Right hindlimb (tissue), 1 donor: ENCODE data around the gene TP63.

ENCODE experiments used
- DNase-seq: peaks from one replicate; pipeline ENCODE4 v3.0.0-alpha.2; 2018

Gene TP63

GRCh38 chr3:189786479-189787064, 155.4 kb downstream of the TP63 start:
- no peak for DNase-seq

GRCh38 chr3:189787191-189787590, 156.0 kb downstream of the TP63 start:
- DNase-seq = no peak

GRCh38 chr3:189787632-189788031, 156.4 kb downstream of the TP63 start:
- no peak for DNase-seq

GRCh38 chr3:189789432-189789831, 158.2 kb downstream of the TP63 start:
- no peak for DNase-seq

GRCh38 chr3:189790658-189791057, 159.5 kb downstream of the TP63 start:
- DNase-seq = no peak

GRCh38 chr3:189792046-189792929, 161.1 kb downstream of the TP63 start:
- no peak for DNase-seq

- DNase-seq = no peak
Measured at GRCh38 chr3:189794518-189794917, 163.3 kb downstream of the TP63 start.

GRCh38 chr3:189797103-189797750, 166.0 kb downstream of the TP63 start:
- no peak for DNase-seq

- DNase-seq = no peak
Measured at GRCh38 chr3:189799366-189799765, 168.2 kb downstream of the TP63 start.

GRCh38 chr3:189800436-189800835, 169.2 kb downstream of the TP63 start:
- no peak for DNase-seq

GRCh38 chr3:189803254-189803653, 172.1 kb downstream of the TP63 start:
- no peak for DNase-seq

GRCh38 chr3:189805375-189806067, 174.3 kb downstream of the TP63 start:
- DNase-seq = no peak

GRCh38 chr3:189806171-189806951, 175.2 kb downstream of the TP63 start:
- DNase-seq = peak; percentile 20

GRCh38 chr3:189808246-189809007, 177.2 kb downstream of the TP63 start:
- DNase-seq = no peak

GRCh38 chr3:189809583-189809982, 178.4 kb downstream of the TP63 start:
- DNase-seq = no peak

- DNase-seq = no peak
Measured at GRCh38 chr3:189812806-189813465, 181.7 kb downstream of the TP63 start.

- DNase-seq = no peak
Measured at GRCh38 chr3:189813647-189814240, 182.6 kb downstream of the TP63 start.

GRCh38 chr3:189820365-189820720, 189.2 kb downstream of the TP63 start:
- DNase-seq = no peak

- DNase-seq = no peak
Measured at GRCh38 chr3:189821262-189821661, 190.1 kb downstream of the TP63 start.

- no peak for DNase-seq
Measured at GRCh38 chr3:189822726-189823125, 191.5 kb downstream of the TP63 start.
